ENCODE measurements around the gene ABLIM1. TPM values are rescaled to one million over a fixed set of nuclear protein-coding genes. Genes with fewer than 3 reads are reported as not detected.

Gene ABLIM1
- total RNA-seq, 2 experiments from 2014 or later, result 157 to 159 TPM

DNA sequence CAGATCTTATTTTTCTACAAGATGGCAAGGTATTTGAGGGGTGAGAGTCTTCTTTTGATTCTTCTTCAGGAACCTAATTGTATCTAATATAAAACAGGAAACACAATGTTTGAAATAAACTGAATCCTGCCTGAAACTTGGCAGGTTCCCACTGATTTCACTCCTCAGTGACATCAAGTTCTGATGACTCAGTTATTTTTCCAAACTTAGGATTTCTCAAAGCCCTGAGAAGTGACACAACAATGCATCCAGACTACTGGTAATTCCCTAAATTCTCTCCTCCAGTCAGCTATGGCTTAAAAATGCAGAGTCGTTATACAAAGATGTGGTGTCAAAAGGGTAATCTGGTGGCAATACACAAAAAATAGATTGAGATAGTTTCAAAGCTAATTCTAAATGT, 80.9 kb downstream of the ABLIM1 start:
- Mint-ChIP-seq H3K27ac (no peak overlapping the region), H3K4me3 (no peak overlapping the region), H3K27me3 (ENCODE audit: low read depth) (no peaks in the 10 kb centered on the region), H3K36me3 (ENCODE audit: low read depth) (no peaks in the 10 kb centered on the region), H3K4me1 (ENCODE audit: low read depth) (no peaks in the 10 kb centered on the region), H3K9me3 (no peaks in the 10 kb centered on the region)
- no peak for DNase-seq
- CTCF ChIA-PET, result no interaction called here
- intact Hi-C loops (cut with micrococcal nuclease), result no loop called here

DNA sequence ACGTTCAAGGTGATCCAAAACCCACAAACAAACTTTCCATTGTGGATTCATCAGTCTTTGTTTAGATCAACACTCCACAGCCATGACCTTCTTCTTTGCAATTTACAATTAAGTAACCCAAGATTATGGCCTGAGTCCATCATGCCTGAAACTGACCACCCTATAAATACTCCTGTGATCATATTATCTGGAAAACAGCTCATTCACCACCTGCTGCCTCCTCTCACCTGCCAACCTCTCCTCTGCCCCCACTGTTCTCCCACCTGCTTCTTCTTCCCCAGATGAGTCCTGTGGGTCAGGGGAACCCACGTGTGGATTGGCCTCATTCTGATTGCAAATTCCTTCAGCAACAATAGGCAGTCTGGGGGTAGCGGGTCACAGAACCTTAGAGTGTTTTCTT, 81.4 kb downstream of the ABLIM1 start:
- DNase-seq, result no peak
- H3K36me3 Mint-ChIP-seq (ENCODE audit: low read depth), result no peaks in the 10 kb centered on the region
- H3K4me3 Mint-ChIP-seq, result no peak overlapping the region
- CTCF ChIA-PET, result no interaction called here
- no peaks in the 10 kb centered on the region for H3K4me1 Mint-ChIP-seq (ENCODE audit: low read depth)
- H3K27me3 Mint-ChIP-seq (ENCODE audit: low read depth), result no peaks in the 10 kb centered on the region
- intact Hi-C loops (cut with micrococcal nuclease), result no loop called here
- no peaks in the 10 kb centered on the region for H3K9me3 Mint-ChIP-seq
- no peak overlapping the region for H3K27ac Mint-ChIP-seq

GRCh38 chr10:114576132-114576487, 82.0 kb downstream of the ABLIM1 start:
- no peaks in the 10 kb centered on the region for H3K36me3 Mint-ChIP-seq (ENCODE audit: low read depth)
- no peak overlapping the region for H3K4me3 Mint-ChIP-seq
- intact Hi-C loops (cut with micrococcal nuclease), result no loop called here
- no peak overlapping the region for H3K27ac Mint-ChIP-seq
- H3K4me1 Mint-ChIP-seq (ENCODE audit: low read depth), result no peaks in the 10 kb centered on the region
- H3K27me3 Mint-ChIP-seq (ENCODE audit: low read depth), result no peaks in the 10 kb centered on the region
- H3K9me3 Mint-ChIP-seq, result no peaks in the 10 kb centered on the region
- no peak for DNase-seq
- CTCF ChIA-PET, result no interaction called here

DNA sequence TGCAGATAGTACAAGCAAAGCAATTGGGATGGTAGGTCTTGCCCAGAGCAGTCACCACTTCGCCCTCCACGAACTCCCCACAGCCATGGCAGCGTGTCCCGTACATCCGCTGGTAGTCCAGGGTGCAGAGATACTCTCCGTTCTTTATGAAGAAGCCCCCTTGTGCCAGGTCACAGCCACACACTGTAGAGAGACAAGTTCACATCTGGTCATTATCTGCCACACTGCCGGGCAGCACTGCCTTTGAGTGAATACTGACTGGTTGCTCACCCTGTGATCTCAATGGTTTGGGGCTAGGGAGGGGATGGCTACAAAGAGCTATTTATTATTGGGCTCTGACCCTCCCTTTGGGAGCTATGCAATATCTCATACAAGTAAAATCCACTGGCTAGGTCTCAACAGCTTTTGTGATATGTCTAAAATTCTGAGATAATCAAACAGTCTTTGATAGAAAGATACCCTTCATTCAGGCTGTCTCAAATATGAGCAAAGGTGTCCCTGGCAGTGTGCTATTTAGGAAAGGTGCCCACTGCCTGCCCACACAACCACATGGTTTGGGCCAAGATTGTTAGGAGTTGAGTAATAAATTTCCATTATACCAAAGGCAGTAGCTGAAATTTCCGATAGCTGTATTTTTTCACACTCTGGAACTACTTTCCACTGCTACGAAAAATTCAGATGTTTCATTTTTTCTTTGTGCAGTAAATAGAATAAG, 82.5 kb downstream of the ABLIM1 start:
- CTCF ChIA-PET, result interaction anchor here (0.9 kb wide), 1 partner anchor 21 kb away, joined by 3 read pairs; no protein-coding TSS in a partner anchor
- no peak overlapping the region for H3K4me3 Mint-ChIP-seq

GRCh38 chr10:114573330-114574045, 84.6 kb downstream of the ABLIM1 start:
- DNase-seq, result no peak
- CTCF ChIA-PET, result no interaction called here
- Mint-ChIP-seq H3K27me3 (ENCODE audit: low read depth) (no peaks in the 10 kb centered on the region), H3K27ac (no peak overlapping the region), H3K4me1 (ENCODE audit: low read depth) (no peaks in the 10 kb centered on the region), H3K4me3 (no peak overlapping the region), H3K9me3 (no peaks in the 10 kb centered on the region), H3K36me3 (ENCODE audit: low read depth) (no peaks in the 10 kb centered on the region)
- intact Hi-C loops (cut with micrococcal nuclease), result no loop called here

More for the DNA sequence above, 82.5 kb downstream of the ABLIM1 start:
- Mint-ChIP-seq H3K4me1 (ENCODE audit: low read depth) (no peaks in the 10 kb centered on the region), H3K27ac (no peak overlapping the region), H3K27me3 (ENCODE audit: low read depth) (no peaks in the 10 kb centered on the region), H3K9me3 (no peaks in the 10 kb centered on the region), H3K36me3 (ENCODE audit: low read depth) (no peaks in the 10 kb centered on the region)
- DNase-seq, result no peak
- intact Hi-C loops (cut with micrococcal nuclease), result no loop called here

DNA sequence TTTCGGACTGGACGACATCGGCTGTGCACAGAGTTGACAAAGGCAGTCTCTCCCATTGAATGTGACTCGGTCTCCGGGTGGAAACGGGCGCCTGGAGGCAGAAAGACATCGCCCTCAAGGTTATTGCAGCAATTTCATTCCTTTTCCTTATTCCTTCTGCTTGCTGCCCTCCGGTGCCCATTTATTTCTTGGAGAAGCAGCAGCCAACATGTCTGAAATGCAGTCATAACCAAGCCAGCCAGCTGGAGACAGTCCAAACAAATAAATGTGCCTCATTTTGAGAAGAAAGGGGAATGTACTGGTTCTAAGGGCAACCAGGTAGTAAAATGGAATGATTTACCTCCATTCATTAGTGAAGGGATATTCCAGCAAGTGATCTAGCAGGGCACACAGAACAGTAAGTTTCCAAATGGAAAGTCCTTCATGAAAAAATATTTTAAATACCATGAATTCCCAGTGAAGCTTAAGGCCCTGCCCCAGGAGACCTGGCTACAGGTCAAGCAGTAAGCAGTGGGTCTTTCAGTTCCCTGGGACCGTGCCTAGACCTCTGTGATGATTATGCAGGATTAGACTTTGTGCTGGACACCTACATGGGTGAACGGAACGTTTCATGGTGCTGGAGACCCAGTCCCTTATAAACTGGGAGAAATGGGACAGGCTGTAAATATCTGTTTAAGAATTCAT, 86.6 kb downstream of the ABLIM1 start:
- intact Hi-C loops (cut with micrococcal nuclease), result no loop called here
- no peaks in the 10 kb centered on the region for H3K4me1 Mint-ChIP-seq (ENCODE audit: low read depth)
- no peak overlapping the region for H3K4me3 Mint-ChIP-seq
- CTCF ChIA-PET, result interaction anchor here (1.2 to 1.3 kb wide), 2 partner anchors 100 to 267 kb away, joined by 4 read pairs; no protein-coding TSS in a partner anchor
- H3K36me3 Mint-ChIP-seq (ENCODE audit: low read depth), result no peaks in the 10 kb centered on the region
- no peaks in the 10 kb centered on the region for H3K9me3 Mint-ChIP-seq
- no peak for DNase-seq
- no peak overlapping the region for H3K27ac Mint-ChIP-seq
- H3K27me3 Mint-ChIP-seq (ENCODE audit: low read depth), result no peaks in the 10 kb centered on the region

DNA sequence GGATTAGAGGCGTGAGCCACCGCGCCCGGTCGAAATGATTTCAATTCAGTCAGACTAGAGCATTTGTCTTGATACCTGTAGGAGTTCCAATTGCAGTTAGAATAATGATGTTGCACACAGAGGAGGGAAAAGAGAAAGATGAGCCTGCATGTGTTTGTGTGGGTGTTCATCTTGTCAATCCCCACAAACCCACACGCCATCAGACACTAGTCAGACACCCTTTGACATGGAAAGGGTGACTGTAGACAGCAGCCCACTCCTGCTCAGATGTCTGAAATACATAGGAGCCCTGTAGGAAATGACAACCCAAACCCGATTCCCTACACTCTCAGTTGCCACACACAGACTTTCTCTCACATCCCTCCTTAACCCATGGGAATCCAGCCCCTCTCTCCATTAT, 92.0 kb downstream of the ABLIM1 start:
- H3K27ac Mint-ChIP-seq, result no peak overlapping the region
- no peaks in the 10 kb centered on the region for H3K9me3 Mint-ChIP-seq
- H3K27me3 Mint-ChIP-seq (ENCODE audit: low read depth), result no peaks in the 10 kb centered on the region
- intact Hi-C loops (cut with micrococcal nuclease), result no loop called here
- H3K4me3 Mint-ChIP-seq, result no peak overlapping the region
- DNase-seq, result no peak
- CTCF ChIA-PET, result interaction anchor here (0.6 to 1.5 kb wide), 2 partner anchors 95 to 479 kb away, joined by 3 to 4 read pairs; no protein-coding TSS in a partner anchor
- H3K36me3 Mint-ChIP-seq (ENCODE audit: low read depth), result no peaks in the 10 kb centered on the region
- peaks cover 2% of the 10 kb centered on the region for H3K4me1 Mint-ChIP-seq (ENCODE audit: low read depth)

- no peak overlapping the region for H3K4me3 Mint-ChIP-seq
- CTCF ChIA-PET, result no interaction called here
- H3K4me1 Mint-ChIP-seq (ENCODE audit: low read depth), result peaks cover 2% of the 10 kb centered on the region
- H3K9me3 Mint-ChIP-seq, result no peaks in the 10 kb centered on the region
- no peak for DNase-seq
- H3K27me3 Mint-ChIP-seq (ENCODE audit: low read depth), result no peaks in the 10 kb centered on the region
- intact Hi-C loops (cut with micrococcal nuclease), result no loop called here
- no peak overlapping the region for H3K27ac Mint-ChIP-seq
- H3K36me3 Mint-ChIP-seq (ENCODE audit: low read depth), result no peaks in the 10 kb centered on the region
Measured at GRCh38 chr10:114565066-114565465, 93.0 kb downstream of the ABLIM1 start.

DNA sequence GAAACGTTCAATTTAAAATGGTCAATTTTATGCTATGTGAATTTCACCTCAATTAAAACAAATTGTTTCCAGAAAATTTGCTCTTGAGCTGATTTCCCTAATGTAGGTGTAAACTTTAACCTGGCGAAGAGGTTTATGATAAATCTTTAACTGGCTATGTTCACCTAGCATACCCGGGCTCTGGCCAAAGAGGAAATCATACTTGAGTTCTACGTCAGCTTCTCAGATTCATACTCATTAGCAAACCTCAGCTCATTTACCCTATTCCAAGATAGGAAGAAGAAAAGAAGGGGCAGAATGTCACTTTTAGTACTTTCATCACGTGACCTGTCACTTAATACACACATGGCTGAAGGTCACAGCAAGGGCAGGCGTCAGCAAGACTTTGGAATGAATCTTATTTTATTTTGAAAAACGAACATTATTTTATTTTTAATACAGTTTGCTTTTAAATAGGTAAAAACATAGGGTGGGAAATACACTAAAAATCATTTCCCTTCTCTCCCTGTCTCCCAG, 97.0 kb downstream of the ABLIM1 start:
- no peak overlapping the region for H3K4me3 Mint-ChIP-seq

DNA sequence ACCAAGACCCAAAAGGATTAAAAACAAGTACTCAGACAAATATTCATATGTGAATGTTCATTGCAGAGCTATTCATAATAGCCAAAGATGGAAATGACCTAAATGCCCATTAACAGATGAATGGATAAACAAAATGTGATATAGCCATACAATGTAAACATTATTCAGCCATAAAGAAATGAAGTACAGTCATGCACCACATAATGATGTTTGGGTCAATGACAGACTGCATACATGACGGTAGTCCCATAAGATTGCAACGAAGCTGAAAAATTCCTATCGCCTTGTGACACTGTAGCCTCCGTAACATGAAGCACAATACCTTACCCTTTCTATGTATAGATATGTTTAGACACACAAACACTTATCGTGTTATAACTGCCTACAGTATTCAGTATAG, 97.9 kb downstream of the ABLIM1 start:
- H3K27me3 Mint-ChIP-seq (ENCODE audit: low read depth), result no peaks in the 10 kb centered on the region
- peaks cover 8% of the 10 kb centered on the region for H3K9me3 Mint-ChIP-seq
- intact Hi-C loops (cut with micrococcal nuclease), result no loop called here
- H3K36me3 Mint-ChIP-seq (ENCODE audit: low read depth), result peaks cover 3% of the 10 kb centered on the region
- DNase-seq, result no peak
- no peak overlapping the region for H3K4me3 Mint-ChIP-seq
- H3K4me1 Mint-ChIP-seq (ENCODE audit: low read depth), result no peaks in the 10 kb centered on the region
- CTCF ChIA-PET, result interaction anchor here (0.5 to 0.6 kb wide), 2 partner anchors 62 to 91 kb away, joined by 4 to 5 read pairs; no protein-coding TSS in a partner anchor
- H3K27ac Mint-ChIP-seq, result no peak overlapping the region

More for the DNA sequence above, 97.0 kb downstream of the ABLIM1 start:
- Mint-ChIP-seq H3K36me3 (ENCODE audit: low read depth) (peaks cover 3% of the 10 kb centered on the region), H3K27ac (no peak overlapping the region), H3K4me1 (ENCODE audit: low read depth) (peaks cover 2% of the 10 kb centered on the region), H3K27me3 (ENCODE audit: low read depth) (no peaks in the 10 kb centered on the region), H3K9me3 (peaks cover 8% of the 10 kb centered on the region)
- no peak for DNase-seq
- intact Hi-C loops (cut with micrococcal nuclease), result no loop called here
- CTCF ChIA-PET, result interaction anchor here (0.6 to 2.1 kb wide), 2 partner anchors 9 to 61 kb away, joined by 5 read pairs; no protein-coding TSS in a partner anchor

DNA sequence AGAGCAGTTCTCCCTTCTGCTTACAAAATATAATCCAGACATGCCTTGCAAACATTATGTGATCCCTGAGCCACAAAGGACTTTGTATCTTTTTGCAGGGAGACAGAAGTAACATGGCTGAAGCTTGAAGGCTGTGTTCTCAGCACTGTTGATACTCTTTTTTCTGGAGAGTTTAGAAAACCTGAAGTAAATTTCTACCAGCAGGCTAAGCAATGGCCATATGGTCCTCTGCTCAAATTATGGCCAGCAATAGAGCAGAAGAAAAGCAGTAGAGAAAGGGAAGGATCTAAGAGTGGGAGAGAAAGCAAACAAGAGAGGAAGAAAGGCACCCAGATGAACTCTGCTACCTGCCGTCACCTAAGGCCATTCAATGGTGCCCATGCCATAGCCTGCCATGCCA, 98.4 kb downstream of the ABLIM1 start:
- no peak overlapping the region for H3K27ac Mint-ChIP-seq
- DNase-seq, result no peak
- no peaks in the 10 kb centered on the region for H3K27me3 Mint-ChIP-seq (ENCODE audit: low read depth)
- H3K4me3 Mint-ChIP-seq, result no peak overlapping the region
- CTCF ChIA-PET, result no interaction called here
- peaks cover 3% of the 10 kb centered on the region for H3K36me3 Mint-ChIP-seq (ENCODE audit: low read depth)
- intact Hi-C loops (cut with micrococcal nuclease), result loop anchor here (10.0 kb wide), 1 partner anchor 1825 kb away; no protein-coding TSS in a partner anchor
- H3K4me1 Mint-ChIP-seq (ENCODE audit: low read depth), result no peaks in the 10 kb centered on the region
- H3K9me3 Mint-ChIP-seq, result peaks cover 8% of the 10 kb centered on the region

- Mint-ChIP-seq H3K4me1 (ENCODE audit: low read depth) (no peaks in the 10 kb centered on the region), H3K36me3 (ENCODE audit: low read depth) (peaks cover 3% of the 10 kb centered on the region), H3K27me3 (ENCODE audit: low read depth) (no peaks in the 10 kb centered on the region), H3K27ac (no peak overlapping the region), H3K4me3 (no peak overlapping the region), H3K9me3 (peaks cover 8% of the 10 kb centered on the region)
- no peak for DNase-seq
- intact Hi-C loops (cut with micrococcal nuclease), result loop anchor here (10.0 kb wide), 1 partner anchor 1827 kb away; no protein-coding TSS in a partner anchor
- CTCF ChIA-PET, result no interaction called here
Measured at GRCh38 chr10:114557854-114558253, 100.2 kb downstream of the ABLIM1 start.

Measured in activated naive CD4-positive, alpha-beta T cell treated with anti-CD3 and anti-CD28 coated beads for 36 hours (primary cell).